Jurkat, Clone E6-1 (cell line): ENCODE results near the gene TSEN54.
"Not testable (repeated sequence)": the region's sequence is repeated elsewhere in the genome, so short reads cannot be mapped to it uniquely, and the experiment has no call there.

ENCODE experiments used
- DNase-seq: peaks from one replicate; pipeline ENCODE4 v3.0.0-alpha.2; 2011; ENCODE audit warnings: low read depth, low spot score
- H3K4me3 ChIP-seq: 2 replicates; pipeline ENCODE4 v1.5.1; 2011; ENCODE audit warnings: mild to moderate bottlenecking, low read length, control low read depth, moderate library complexity

Gene TSEN54

DNA sequence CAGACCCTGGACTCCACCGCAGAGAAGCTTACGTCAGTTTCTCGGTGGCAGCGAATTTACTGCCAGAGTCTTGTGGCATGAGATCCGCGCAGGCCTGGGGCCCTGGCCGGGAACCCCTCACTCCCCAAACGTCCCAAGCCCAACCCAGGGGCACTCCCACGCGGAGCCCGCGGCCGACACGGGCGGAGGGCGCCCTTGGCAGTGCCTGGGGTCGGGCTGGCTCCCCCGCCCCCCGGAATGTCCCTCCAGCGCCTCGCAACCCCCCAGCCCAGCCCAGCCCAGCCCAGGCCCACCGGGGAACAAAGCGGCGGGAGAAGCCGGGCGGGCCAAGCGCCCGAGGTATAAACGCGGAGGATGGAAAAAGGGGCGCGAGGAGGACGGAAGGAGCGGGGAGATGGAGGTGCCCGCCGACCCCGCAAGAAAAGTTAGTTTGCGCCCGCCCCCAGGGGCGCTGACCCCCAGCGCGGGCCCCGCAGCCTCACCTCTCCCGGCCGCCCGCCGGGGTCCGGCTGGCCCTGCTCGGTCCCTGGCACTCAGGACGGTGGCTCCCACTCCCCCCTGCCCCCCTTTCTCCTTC, 1.3 kb upstream of the TSEN54 start:
- DNase-seq: no peak
- H3K4me3 ChIP-seq: peak overlapping the region; percentile 70

DNA sequence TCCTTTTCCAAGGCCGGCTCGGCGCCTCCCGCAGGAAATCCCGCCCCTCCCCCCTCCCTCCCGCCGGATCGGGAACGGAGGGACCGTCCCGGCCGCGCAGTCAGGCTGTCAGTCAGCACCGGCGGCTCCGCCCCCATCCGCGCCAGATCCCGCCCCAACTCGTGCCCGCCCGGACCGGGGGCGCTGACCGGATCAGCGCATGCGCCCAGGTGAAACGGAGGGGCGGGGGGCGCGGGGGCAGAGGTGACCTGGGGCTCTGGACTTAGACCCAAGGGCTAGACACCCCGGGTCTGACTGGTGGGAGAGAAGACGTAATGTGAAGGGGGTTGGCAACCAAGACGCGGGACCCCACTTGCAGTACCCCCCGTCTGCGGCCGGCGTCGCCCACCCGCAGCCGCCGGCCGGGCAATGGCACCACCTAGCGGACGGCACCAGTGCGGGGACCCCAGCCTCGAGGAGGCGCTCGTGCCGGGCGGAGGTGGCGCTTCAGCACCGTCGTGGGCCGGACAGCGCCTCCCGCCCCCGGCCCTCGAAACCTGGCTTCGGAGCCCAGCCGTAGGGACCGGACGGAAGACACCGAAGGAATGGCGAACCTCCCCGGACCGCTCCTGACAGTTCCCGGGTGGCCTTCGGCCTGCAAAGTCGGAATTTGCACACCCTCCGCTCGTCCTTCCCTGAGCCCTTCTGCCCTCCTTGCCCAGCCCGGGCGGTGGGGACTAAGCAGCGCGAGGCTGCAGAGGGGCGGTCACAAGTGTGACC, 653 bp upstream of the TSEN54 start, which contains the start of gene CASKIN2:
TSS of gene CASKIN2 (minus strand) at position 42 of the 759 bp plus-strand sequence. CDS start 1,733 bp downstream, outside the sequence.
- peak; percentile 72 for DNase-seq
- peak within 1 kb of the TSS; percentile 79 for H3K4me3 ChIP-seq

DNA sequence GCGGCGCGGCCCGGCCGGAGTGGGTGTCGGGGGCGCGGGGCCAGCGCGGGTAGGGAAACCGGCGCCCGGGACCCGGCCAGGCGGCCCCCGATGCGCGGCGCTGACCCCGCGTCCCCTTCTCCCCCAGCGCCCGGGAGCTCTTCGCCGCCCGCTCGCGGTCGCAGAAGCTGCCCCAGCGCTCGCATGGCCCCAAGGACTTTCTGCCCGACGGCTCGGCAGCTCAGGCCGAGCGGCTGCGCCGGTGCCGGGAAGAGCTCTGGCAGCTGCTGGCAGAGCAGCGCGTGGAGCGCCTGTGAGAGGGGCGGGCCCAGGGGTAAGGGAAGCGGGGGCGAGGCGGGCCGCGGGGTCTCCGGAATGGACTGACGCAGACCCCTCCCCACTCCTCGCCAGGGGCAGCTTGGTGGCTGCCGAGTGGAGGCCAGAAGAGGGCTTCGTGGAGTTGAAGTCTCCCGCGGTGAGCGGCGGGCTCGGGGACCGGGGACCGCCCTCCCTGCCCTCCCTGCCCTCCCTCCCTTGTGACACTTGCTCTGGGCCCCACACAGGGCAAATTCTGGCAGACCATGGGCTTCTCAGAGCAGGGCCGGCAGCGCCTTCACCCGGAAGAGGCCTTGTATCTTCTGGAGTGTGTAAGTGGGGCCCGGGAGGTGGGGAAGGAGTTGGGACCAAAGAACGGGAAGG, 430 bp downstream of the TSEN54 start:
- DNase-seq: no peak

DNA sequence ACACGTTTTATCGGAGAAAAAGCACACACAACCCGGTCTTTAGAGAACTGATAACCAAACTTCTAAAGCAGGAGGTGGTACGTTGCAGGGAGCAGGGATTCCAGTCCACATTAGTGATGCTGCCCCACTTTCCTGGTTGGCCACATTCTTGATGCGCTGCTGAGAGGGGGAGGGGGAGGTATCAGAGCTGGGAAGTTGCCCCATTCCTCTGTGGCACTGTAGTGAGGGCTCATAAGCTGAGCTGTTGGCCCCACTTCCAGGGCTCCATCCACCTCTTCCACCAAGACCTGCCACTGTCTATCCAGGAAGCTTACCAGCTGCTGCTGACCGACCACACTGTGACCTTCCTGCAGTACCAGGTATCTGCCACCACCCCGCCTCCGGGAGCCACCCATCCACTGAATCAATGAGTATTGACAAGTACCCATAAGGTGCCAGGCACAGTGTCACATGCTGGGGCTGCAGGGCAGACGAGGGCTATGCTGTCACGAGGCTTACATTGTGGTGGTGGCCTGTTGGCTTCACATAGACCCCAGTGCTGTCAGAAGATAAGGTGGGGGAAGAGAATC, 1.1 kb downstream of the TSEN54 start:
- H3K4me3 ChIP-seq: peak overlapping the region; percentile 79
- DNase-seq: no peak

More for the DNA sequence above, 430 bp downstream of the TSEN54 start:
- H3K4me3 ChIP-seq: peak overlapping the region; percentile 79

DNA sequence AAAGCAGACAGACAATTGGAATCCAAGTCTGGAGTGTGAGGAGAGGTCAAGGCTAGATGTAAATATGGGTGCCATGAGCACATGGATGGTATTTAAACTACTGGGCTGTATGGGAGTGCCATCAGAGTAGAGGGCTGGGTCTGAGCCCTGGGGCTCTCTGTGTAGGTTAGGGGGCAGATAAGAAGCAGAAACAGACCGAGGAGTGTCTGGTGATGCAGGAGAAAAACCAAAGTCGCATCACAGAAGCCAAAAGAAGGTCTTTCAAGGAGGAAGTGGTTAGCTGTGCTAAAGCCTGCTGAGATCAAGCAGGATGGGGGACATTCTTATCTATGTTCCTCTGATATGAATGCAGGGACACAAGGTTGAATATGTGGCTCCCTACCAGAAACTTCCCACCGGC, 1.9 kb downstream of the TSEN54 start:
- peak overlapping the region; percentile 79 for H3K4me3 ChIP-seq
- DNase-seq: peak; percentile 94

DNA sequence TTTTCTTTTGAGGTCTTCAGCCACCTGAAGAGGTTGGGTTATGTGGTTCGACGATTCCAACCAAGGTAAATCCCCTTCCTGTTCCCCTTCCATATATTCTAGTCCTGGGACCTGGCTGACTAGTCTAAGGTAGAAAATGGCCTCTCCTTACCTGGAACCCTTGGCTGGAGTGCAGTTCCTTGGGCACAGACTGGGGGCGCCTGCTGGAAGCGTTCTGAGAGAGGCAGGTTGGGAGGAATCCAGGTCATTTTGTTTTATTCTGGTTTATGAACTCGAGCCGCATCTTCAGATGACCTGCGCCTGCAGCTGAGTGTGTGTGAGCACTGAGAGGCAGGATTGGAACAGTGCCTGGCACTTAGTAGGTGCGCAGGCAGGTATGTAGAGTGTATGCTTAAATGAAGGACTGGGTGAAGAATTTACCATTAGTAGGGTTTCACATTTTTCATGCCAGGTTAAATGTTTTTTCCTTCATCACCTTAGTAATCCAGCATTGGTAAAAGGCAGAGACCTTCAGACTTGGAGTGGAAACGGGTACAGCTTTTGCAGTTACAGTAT, 2.7 kb downstream of the TSEN54 start:
- H3K4me3 ChIP-seq: no peak overlapping the region
- DNase-seq: no peak

DNA sequence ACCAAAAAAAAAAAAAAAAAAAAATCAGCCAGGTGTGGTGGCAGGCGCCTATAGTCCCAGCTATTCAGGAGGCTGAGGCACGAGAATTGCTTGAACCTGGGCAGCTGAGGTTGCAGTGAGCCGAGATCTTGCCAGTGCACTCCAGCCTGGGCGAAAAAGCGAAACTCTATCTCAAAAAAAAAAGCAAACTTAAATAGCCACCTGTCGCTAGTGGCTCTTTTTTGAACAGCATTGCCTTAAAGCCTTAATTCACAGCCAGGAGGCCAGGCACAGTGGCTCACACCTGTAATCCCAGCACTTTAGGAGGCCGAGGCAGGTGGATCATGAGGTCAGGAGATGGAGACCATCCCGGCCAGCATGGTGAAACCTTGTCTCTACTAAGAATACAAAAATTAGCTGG, 4.1 kb downstream of the TSEN54 start:
- H3K4me3 ChIP-seq, DNase-seq: not testable (repeated sequence)

DNA sequence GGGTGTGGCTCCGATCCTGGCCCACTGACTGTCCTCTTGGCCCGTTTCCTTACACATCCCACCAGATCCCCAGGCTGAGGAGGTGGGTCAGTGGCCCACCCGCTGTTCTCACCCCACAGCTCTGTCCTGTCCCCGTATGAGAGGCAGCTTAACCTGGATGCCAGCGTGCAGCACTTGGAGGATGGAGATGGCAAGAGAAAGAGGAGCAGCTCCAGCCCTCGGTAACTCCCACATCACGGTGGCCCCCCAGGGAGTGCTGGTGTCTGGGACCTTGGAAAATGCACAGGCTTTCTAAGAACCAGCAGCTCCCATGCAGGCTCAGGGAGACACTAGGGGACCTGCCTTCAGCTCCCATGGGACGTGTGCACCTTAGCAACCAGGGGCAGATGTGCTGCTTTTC, 5.0 kb downstream of the TSEN54 start:
- H3K4me3 ChIP-seq: no peak overlapping the region

DNA sequence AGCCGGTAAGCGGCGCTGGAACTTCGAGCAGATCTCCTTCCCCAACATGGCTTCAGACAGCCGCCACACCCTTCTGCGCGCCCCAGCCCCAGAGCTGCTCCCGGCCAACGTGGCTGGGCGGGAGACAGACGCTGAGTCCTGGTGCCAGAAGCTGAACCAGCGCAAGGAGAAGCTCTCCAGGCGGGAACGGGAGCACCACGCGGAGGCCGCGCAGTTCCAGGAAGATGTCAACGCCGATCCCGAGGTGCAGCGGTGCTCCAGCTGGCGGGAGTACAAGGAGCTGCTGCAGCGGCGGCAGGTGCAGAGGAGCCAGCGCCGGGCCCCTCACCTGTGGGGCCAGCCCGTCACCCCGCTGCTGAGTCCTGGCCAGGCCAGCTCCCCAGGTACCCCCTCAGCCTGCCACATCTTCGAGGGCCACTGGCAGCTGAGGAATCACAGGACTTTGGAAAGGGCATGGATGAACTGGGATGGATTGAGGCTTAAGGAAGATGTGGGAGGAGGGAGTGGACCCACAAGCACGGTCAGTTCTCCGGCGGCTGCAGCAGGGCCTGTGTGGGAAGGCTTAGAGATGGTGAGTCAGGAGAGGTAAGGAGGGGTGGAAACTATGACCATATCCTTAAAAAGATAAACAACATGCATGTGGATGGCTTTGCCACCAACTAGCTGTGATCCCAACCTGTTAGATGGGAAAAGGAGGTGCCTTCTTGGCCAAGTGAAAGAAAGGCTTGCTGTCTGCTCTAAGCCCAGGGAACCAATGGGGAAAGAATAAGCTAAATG, 5.8 kb downstream of the TSEN54 start:
- no peak for DNase-seq

More for the DNA sequence above, 5.0 kb downstream of the TSEN54 start:
- no peak for DNase-seq

DNA sequence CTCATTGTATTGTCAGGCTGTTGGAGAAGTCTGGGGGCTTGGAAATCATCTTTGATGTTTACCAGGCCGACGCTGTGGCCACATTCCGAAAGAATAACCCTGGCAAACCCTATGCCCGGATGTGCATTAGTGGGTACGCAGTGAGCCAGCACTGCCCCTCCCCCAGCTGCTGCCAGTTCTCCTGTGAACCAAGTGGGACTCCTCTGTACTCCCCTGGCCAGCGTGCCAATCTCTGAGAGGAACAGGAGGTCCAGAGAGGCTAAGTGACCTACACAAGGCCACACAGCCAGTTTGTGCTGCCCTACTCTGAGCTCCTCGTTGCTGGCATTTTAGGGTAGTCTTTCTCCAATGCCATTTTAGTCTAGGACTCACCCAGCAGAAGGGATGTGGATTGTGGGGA, 7.3 kb downstream of the TSEN54 start:
- no peak for DNase-seq
- no peak overlapping the region for H3K4me3 ChIP-seq

More for the DNA sequence above, 5.8 kb downstream of the TSEN54 start:
- no peak overlapping the region for H3K4me3 ChIP-seq

DNA sequence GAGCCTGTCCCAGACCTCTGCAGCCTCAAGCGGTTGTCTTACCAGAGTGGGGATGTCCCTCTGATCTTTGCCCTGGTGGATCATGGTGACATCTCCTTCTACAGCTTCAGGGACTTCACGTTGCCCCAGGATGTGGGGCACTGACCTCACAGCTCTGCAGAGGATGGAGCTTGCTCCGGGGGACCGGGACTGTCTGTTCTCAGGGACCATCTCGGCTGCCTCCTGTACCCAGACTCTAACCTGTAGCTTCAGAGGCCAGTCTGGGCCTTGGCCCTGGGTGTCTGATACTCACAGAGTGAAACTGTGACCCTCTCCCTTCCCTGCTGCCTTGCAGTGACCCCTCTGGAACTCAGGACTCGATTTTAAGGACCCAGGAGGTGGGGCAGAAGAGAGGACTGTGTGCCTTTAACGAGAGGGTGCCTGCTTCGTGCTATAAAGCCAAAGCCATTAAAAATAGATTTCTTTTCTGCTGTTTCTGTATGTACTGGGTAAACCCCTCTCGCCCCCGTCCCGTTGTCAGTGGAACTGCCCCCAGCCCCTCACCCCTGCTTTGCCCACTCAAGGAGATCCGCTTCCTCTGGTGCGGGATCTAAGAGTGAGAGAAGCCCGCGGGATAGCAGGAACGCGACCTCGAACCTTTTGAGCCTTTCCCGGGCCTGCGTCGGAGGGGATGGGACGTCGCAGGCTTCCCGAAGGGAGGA, 8.1 kb downstream of the TSEN54 start:
- DNase-seq: no peak
- H3K4me3 ChIP-seq: no peak overlapping the region

DNA sequence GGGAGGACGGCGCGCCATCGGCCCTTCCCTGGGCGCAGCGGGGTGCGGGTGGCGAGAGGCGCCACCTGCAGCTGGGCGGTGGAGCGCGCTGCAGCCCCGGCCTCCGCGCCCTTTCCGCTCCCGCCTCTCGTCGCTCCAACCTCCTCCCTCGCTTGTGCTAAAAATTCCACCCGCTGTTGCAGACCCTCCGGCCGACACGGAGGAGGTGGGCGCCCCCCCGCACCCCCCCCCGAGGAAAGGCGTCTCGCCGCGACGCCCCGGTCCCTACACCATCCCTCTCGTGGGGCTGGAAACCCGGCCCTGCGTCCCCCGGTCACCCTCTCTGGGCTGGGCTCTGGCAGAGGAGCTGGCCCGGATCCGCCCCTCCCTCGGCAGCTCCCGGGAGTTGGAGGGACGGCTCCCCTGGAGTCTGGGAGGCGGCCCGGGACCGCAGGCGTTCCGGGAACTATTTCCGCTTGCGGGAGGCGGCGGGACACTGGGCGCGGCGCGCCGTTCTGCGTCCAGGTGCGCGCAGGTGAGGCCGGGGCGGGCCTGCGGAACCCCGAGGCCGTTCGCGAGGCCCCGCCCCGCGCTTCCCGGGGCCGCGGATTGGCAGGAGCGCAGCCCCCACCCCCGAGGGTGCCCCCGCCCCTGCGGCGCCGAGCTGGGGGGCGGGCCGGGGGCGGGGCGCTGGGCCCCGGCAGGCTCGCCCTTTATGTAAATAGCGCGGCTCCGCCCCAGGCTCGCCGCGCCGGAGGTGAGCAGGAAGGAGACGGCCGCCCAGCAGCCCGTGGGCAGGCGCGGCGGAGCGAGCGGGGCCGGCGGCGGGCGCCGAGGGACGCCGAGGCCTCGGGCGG, 8.9 kb downstream of the TSEN54 start, which contains the start of gene LLGL2:
TSS of gene LLGL2 (plus strand) at position 728 of the 836 bp plus-strand sequence. CDS start 17,730 bp downstream, outside the sequence.
- DNase-seq: peak; percentile 47
- H3K4me3 ChIP-seq: peak within 1 kb of the TSS; percentile 49

DNA sequence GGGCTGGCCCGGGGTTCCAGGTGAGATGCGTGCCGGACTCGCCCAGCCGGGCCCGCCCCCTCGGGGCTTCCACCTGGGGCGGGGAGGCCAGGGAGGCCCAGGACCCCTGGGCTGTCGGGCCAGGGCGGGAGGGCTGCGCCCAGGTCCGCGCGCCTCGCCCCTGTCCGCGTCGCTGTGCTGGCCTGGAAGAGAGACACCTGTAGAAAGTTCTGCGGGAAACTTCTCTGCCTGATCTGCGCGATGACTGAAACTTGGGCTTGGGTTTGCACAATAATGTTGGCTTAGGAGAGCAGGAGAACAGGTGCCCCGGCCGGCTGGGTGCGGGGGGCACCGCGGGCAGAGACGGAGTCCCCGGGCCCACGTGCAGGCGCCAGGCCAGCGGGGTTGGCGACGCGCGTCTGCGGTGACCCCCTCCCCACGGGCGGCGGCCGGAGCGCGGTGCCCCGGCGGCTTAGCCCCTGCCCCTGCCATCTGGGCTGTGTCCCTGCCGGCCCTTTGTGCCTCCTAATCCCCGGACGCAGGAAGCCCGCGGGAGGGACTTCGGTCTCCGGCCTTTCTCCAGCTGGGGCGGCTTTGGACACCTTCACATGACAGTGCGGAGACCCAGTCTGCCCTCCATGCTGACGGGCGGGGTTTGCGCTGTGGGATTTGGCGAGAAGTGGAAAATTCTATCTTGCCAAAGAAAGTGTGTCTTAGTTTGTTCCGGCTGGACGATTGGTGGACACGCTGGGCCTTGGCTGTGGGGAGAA, 9.7 kb downstream of the TSEN54 start:
- DNase-seq: no peak
- peak overlapping the region; percentile 49 for H3K4me3 ChIP-seq

DNA sequence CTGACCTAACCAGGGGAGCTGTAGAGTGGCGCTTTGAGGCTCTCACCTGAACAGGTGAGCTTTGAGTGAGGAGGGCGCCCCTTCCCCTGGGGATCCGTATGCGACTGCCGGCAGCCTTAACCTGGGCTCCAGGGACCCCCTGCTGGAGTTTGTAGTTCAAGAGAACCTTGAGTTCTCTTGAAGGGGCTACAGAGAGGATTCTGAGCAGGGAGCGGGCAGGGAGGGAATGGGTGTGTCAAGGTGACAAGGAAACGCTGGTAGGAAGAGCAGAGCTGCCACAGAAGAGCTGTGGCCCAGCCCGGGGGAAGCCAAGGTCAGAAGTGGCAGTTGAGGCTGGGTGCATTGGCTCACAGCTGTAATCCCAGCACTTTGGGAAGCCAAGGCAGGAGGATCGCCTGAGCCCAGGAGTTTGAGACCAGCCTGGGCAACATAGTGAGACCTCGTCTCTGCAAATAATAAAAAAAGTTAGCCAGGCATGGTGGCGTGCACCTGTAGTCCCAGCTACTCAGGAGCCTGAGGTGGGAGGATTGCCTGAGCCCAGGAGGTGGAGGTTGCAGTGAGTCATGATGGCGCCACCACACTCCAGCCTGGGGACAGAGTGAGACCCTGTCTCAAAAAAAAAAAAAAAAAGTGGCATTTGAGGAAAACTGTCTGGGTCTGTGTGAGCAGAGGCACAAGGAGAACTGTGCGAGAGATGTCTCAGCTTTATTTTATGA, 10.4 kb downstream of the TSEN54 start:
- no peak for DNase-seq
- no peak overlapping the region for H3K4me3 ChIP-seq

DNA sequence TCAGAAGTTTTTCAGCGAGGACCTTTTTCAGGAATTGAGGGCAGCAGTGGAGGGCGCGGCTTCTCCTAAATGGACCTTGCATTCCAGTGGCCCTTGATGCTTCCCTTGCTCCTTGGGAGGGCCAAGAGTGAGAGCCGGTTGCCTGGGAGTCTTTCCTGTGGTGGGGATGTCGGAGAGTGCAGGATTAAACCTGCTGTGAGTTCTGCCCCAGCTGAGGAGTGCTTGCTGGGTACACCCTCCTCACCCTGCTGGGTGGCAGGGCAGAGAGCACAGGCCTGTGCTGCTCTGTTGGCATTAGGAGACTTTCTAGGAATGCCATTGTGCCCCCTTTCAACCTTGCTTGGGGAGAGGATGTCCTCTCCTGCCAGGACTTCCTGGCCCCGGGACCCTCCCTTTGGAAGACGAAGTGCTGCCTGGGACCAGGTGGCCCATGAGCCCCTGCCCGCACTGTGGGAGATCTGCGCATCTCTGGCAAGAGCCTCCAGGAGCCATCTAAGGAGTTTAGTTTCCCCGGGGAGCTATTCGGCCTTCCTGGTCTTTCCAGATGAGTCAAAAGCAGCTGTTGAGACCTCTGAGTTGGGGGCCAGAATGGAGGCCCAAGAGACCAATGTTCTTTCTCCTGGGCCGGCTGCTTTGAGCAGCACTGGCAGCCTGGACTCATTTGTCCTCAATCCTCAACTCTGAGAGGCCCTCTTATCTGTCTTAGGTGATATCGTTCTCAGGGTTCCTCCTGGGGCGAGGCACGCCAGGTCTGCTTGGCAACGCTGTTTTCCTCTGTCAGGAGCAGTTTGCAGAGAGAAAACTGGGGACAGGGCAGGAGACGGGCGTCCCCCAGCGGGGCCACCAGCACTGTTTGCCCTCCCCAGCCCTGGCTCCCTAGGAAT, 14.8 kb downstream of the TSEN54 start:
- no peak for DNase-seq
- H3K4me3 ChIP-seq: no peak overlapping the region
